Measurements from ENCODE around the gene KRT81.
A peak's percentile ranks its signal among the peaks of the same experiment; 100 is the strongest.
"Not testable (repeated sequence)": the region's sequence is repeated elsewhere in the genome, so short reads cannot be mapped to it uniquely, and the experiment has no call there.

Gene KRT81

GRCh38 chr12:52295663-52296062 lies 4.3 kb upstream of the KRT81 start:
- DNase-seq = no peak

DNA sequence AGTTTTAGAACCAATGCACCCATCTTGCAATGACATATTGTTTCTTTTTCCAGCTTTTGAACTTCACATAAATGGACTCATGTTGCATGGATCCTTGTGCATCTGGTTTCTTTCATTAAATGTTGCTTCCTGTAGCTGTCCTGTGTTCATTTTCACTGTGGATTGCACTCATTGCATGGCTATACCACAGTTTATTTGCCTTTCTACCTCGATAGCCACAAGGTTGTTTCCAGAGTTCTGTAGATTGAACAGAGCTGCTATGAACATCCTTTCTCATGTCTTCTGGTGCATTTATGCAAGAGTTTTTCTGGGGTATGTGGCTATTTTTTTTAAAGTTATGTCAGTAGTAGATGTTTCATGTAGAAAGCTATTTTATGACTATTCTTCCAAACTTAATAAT lies 3.5 kb upstream of the KRT81 start:
- DNase-seq = no peak

DNA sequence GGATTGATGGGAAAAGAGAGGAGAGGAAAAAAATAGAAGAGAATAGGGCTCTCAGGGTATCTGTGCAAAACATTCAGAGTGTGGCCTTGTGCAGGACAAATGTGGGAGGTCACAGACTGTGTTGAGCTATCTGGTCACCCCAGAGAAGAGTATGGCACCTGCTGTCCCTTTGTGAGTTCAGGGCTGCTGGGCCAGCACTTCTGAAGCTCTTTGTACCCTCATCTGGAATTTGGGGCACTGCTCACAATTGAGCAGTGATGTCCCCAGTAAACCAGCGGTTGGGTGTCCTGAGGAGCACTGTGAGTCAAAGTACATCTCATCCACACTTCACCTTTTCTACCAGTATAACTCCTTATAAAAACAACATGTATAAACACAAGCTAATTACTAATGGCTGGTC lies 2.6 kb upstream of the KRT81 start:
- no peak for DNase-seq

GRCh38 chr12:52290483-52291134 lies 725 bp downstream of the KRT81 start:
- not testable (repeated sequence) for DNase-seq

DNA sequence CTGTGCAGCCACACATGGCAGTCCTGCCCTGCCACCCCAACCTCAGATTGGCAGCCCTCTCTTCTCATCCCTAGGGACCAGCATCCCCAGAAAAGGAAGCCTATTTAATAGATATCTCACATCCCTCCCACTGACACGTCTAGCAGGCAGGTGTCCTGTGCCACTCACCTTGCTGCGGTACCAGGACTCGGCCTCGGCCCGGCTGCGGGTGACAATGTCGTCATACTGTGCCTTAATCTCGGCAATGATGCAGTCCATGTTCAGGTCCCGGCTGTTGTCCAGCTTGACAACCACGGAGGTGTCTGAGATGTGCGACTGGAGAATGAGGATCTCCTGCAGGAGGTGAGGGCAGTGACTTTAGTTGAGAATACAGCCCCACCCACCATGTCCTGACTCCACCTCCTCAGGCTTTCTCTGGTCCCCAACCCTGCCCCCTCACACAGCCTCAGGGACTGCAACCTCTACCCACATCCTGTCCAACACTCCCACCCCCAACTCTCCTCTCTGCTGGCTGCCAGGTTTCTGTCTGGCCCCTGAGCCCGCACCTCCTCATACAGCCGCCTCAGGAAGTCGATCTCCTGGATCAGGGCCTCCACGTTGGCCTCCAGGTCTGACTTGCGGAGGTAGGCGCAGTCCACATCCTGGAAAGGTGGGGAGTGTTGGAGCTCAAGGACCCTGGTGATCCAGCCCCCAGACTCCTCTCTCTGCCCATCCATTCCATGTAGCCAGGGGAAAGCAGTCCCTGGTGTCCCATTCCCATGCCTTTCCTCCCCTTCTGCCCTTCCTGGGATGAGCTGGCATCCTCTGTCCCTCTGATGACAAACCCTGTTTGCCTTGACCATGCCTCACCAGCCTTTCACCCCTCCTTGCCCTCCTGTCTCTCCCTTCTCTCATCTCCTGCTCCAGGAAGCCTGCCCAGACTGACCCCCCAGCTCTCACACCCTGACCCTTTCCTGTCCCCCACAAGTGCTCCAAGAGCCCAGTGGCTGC lies 3.2 kb downstream of the KRT81 start:
- peak; percentile 42 for DNase-seq

DNA sequence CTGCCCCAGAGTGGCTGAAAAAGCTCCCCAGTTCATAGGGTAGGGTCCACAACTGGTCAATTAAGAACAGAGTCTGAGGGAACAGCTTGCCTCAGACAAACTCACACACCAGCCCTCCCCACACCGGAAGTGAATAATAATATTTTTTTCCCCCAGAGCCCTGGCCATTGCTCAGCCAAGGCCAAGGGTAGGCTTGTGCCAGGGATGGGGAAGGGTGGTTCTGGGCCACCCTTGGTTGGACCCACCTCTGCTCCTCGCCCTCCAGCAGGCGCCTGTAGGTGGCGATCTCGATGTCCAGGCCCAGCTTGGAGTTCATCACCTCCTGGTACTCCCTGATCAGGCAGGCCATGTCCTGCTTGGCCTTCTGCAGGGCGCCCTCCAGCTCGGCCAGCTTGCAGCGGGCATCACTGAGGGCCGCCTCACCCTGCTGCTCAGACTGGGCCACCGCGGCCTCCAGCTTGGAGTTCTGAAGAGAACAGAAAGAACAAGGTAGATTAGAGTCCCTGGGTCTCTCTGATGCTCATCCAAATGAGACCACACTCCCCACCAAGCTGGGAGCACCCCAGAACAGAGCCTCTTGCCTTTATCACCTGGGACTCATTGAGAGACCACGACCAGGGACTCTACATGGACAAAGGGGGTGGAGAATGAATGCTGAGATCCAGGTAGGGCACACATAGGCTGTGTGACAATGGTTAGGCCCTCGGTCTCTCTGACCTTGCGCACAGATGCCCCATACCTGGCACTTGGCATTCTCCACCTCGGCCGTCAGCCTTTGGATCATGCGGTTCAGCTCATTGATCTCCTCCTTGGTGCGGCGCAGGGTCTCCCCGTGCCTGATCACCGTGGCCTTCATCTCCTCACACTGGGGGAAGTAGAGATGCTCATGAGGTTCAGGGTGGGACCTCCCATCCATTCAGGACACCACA lies 4.2 kb downstream of the KRT81 start:
- peak; percentile 47 for DNase-seq

DNA sequence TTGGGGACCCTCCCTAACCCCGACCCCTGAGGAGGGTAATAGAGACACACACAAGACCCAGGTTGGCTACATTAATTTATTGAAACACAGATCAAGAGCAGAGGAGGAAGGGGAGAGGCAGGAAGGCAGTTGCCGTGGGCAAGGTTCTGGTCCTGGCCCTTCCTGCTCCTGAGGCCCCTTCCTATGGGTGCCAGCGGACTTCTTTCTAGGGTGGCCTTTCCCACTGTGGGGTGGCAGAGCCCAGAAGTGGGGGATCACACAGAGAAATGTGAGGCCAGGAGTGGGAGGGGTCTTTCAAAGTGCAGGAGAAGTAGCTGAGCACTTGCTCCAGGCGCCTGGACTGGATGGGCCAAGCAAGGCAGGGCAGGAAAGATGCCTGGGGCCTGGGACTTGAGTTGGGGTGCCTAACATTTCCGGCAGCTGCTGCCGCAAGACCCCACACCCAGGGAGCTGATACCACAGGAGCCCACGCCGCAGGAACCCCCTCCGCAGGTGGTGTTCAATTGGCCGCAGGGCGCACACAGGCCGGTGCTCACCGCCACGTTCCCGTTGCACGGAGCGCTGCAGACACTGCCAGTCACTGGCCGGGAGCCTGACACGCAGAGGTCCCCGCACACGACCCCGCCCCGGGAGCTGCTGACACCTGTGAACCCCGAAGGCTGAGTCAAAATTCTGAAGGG lies 5.3 kb downstream of the KRT81 start:
- peak; percentile 38 for DNase-seq

DNA sequence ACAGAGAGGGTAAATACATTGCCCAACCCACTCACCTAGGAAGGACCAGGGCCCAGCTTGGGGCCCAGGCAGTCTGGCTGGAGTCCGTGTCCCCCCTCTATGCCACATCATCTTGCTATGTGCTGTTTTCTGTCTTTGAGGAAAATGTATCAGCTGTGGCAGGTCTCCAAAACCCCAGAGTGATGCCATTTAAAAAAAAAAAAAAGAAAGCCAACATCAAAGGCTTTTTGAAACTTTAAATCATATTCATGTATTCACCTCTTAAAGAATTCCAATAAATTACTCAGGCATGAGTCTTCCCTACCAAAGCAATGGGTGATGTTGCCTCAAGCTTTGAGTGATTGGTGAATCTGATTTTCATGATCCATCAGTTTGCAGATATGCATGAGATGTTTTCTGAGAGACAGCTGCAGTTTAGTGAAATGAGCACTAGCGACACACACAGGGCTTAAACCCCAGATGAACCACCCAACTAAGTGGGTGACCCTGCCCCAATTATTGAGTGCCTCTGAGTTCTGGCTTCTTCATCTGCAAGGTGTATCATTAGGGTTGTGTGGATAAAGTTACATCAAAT lies 6.1 kb downstream of the KRT81 start:
- DNase-seq = no peak

DNA sequence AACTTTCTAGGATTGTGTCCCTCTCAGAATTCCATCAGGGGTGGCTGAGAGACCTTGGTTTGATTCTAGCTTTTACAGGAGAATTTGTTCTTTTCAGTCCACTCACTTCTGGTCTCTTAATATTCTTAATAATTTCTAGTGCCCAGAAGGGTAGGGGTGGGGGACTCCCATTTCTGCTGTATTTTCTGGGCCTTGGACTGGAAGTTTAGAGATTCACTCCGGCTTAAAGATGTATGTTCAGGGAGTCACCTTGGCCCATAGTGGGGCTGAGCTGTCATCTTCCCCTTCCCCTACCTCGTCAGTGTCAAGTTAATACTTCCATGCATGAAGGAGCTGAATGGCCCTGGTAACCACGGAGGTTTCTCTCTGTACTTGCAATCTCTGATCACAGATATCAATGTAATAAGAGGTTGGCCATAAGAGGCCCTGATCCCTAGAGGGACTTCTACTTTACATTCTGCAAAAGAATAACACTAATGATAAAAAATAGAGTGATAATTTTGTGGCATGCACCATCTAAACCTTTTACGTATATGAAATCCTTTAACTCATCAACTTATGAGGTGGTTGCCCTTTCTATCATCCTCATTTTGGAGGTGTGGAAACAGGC lies 6.7 kb downstream of the KRT81 start:
- no peak for DNase-seq

DNA sequence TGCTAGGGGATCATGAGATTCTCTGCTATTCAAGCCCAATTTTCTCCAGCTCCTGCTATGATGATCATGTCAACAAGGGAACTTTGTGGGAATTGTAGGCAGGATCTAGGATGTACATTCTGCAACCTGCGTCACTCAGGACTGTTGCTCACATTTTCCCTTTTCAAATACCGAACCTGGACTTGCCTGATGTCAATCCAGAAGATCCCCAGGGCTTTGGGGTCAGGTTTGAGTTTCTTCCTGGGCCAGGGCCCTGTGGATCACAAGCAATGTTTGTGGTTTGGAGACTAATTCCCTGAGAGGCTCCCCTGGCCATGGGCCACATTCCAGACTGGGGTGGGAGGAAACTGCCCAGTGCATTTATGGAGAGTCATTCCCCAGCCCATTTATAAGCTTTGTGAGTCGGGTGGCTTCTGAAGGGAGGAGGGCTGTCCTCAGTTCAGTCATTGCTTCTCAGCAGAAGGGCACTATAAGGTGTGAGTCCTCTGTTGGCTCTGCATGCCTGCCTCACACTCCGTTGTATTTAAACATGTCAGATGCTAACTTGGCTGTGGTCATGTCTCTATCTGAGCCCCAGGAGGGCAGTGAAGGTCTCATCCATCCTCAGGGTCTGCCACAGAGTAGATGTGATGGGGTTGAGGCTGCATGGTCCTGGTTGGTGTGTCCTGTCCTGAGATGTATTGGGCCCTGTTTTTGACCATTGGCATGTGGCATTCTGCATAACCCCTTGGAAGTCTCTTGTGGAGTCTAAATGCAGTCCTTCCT lies 10.4 kb downstream of the KRT81 start:
- no peak for DNase-seq

GRCh38 chr12:52280319-52280795 lies 11.0 kb downstream of the KRT81 start:
- no peak for DNase-seq

GRCh38 chr12:52279422-52280318 lies 11.7 kb downstream of the KRT81 start:
- DNase-seq = no peak

GRCh38 chr12:52278575-52279421 lies 12.5 kb downstream of the KRT81 start:
- peak; percentile 90 for DNase-seq

DNA sequence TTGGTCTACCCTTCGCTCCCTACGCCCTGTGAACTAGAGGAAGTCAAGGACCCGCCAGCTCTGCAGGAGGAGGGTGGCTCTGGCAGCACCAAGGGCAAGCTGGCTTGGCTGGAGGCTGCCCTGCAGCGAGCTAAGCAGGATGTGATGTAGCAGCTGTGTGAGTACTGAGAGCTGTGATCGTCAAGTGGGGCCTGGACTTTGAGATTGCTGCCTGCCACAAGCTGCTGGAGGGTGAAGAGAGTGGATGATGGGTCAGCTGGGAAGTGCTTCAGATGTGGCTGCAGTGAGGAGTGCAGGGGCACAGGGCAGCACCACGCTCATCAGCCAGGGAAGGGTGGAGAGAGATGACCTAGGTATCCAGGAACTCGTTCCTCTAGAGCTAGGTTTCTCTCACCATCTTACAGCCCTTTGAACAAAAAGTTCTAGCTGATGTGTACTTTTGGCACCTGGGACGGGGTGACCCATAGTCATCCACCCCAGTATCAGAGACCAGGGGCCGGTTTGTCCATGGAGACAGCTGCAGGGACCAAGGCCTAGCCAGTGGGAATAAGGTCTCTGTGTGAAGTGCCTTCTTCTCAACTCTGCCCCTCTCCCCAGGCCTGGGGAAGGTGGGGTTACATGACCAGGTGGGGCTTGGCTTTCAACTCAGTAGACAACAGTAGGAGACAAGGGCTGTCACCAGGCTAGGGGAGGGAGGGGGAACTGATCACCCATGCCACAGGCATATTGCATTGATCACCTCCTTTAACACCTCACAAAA lies 13.7 kb downstream of the KRT81 start:
- no peak for DNase-seq

GRCh38 chr12:52275686-52276085 lies 15.6 kb downstream of the KRT81 start:
- DNase-seq = no peak

DNA sequence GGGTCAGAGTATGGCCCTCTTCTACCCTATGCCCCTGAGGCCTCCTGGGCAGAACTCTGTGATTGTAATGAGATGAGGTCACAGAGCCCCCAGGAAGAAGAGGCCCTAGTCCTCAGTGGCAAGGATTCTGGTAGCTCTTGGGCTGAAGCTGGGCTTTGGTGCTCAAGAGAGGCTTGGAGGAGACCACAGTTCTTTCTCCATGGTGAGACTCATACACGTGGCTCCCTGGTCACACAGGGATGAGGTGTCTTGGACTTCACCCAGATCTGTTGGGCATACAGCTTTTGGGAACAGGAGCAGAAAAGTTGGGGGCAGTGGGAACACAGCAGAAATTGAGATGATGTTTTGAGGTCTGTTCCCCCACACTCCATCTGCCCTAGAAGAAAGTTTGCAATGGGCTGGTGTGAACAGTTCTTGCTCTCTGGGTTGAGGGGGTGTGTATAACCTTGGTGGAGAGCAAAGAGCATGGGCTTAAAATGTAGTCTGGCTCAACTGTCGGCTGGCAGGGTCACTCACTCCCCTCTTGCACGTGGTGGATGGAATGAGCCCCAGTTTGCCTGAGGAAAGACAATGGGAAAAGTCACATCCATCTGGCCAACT lies 16.7 kb downstream of the KRT81 start, which contains the start of gene KRT86:
Gene KRT86 (plus strand): TSS at position 125 of the 600 bp plus-strand sequence. CDS start 27,272 bp downstream, outside the sequence.
- DNase-seq = no peak

DNA sequence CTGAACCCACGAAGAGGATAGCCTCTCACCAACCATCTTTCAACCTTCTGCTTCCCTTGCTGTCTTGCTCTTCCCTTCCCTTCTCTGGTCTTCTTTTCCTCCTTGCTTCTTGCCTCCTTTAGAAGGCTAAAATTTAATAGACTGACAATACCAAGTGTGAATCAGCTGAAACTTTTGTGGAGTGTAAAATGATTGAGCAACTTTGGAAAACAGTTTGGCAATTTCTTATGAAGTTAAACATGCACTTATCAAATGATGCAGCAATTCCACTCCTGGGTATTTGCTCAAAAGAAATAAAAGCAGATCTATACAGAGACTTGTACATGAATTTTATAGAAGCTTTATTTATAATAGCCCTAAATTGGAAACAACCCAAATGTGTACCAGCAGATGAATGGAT lies 20.2 kb downstream of the KRT81 start:
- no peak for DNase-seq

Measured in activated effector memory CD4-positive, alpha-beta T cell treated with anti-CD3 and anti-CD28 coated beads, Interleukin-2, amount 50 U/mL, for 16 hours (primary cell).